ENCODE results near the gene TBCEL.

Gene TBCEL

GRCh38 chr11:121067026-121067425 lies 43.1 kb downstream of the TBCEL start:
- DNase-seq, result no peak

GRCh38 chr11:121067453-121067852 lies 43.6 kb downstream of the TBCEL start:
- DNase-seq, result peak; percentile 67

- DNase-seq, result no peak
These were observed 44.2 kb downstream of the TBCEL start for GRCh38 chr11:121067962-121068647.

- no peak for DNase-seq
These were observed 44.9 kb downstream of the TBCEL start for GRCh38 chr11:121068787-121069186.

- DNase-seq, result no peak
These were observed 47.3 kb downstream of the TBCEL start for GRCh38 chr11:121070951-121071845.

- no peak for DNase-seq
These were observed 48.0 kb downstream of the TBCEL start for GRCh38 chr11:121071846-121072450.

- DNase-seq, result no peak
These were observed 57.4 kb downstream of the TBCEL start for GRCh38 chr11:121081321-121081720.

- no peak for DNase-seq
These were observed 58.3 kb downstream of the TBCEL start for GRCh38 chr11:121082219-121082618.

- no peak for DNase-seq
These were observed 58.8 kb downstream of the TBCEL start for GRCh38 chr11:121082670-121083069.

GRCh38 chr11:121086866-121087265 lies 63.0 kb downstream of the TBCEL start:
- no peak for DNase-seq

- DNase-seq, result no peak
These were observed 65.7 kb downstream of the TBCEL start for GRCh38 chr11:121089566-121089965.

GRCh38 chr11:121090145-121090721 lies 66.3 kb downstream of the TBCEL start:
- no peak for DNase-seq

GRCh38 chr11:121091492-121092152 lies 67.7 kb downstream of the TBCEL start:
- no peak for DNase-seq

- no peak for DNase-seq
These were observed 71.7 kb downstream of the TBCEL start for GRCh38 chr11:121095561-121095960.

- DNase-seq, result no peak
These were observed 75.5 kb downstream of the TBCEL start for GRCh38 chr11:121099364-121099763.

GRCh38 chr11:121099885-121100284 lies 76.0 kb downstream of the TBCEL start:
- no peak for DNase-seq

GRCh38 chr11:121100943-121101342 lies 77.0 kb downstream of the TBCEL start, which contains the start of gene TECTA:
TECTA (plus strand) TSS chr11:121101243; CDS start chr11:121102666, 1,423 bp downstream.
- no peak for DNase-seq

- no peak for DNase-seq
These were observed 80.4 kb downstream of the TBCEL start for GRCh38 chr11:121104312-121104762.

- no peak for DNase-seq
These were observed 81.2 kb downstream of the TBCEL start for GRCh38 chr11:121105063-121105480.

- DNase-seq, result no peak
These were observed 81.7 kb downstream of the TBCEL start for GRCh38 chr11:121105481-121106195.

GRCh38 chr11:121106812-121107211 lies 82.9 kb downstream of the TBCEL start:
- peak; percentile 19 for DNase-seq

- no peak for DNase-seq
These were observed 84.5 kb downstream of the TBCEL start for GRCh38 chr11:121108413-121108812.
